ENCODE measurements around the gene PTPRG. TPM values are rescaled to one million over a fixed set of nuclear protein-coding genes. Genes with fewer than 3 reads are reported as not detected.
A peak's percentile ranks its signal among the peaks of the same experiment; 100 is the strongest.

Gene PTPRG
- total RNA-seq, 2 experiments from 2014 or later: 0.13 to 0.70 TPM

- CTCF ChIA-PET (ENCODE audit: unreplicated experiment): no interaction called here
- DNase-seq (ENCODE audit: low spot score): no peak
- Histone ChIP-seq H3K4me2 (ENCODE audit: low read length) (no peak overlapping the region), H3K27ac (ENCODE audit: low read depth, low read length, poor library complexity, severe bottlenecking) (no peak overlapping the region), H3K36me3 (ENCODE audit: insufficient read depth, low read length) (no peaks in the 10 kb centered on the region), H3K9me3 (ENCODE audit: low read length) (no peaks in the 10 kb centered on the region), H3K9me2 (ENCODE audit: insufficient read depth, low read length) (no peaks in the 10 kb centered on the region), H3K4me1 (ENCODE audit: insufficient read depth, low read length, poor library complexity, severe bottlenecking) (no peaks in the 10 kb centered on the region), H4K20me1 (ENCODE audit: insufficient read depth, low read length) (no peaks in the 10 kb centered on the region), H2AFZ (ENCODE audit: low read length) (no peak overlapping the region), H3K4me3 (ENCODE audit: low read depth, low read length, poor library complexity, severe bottlenecking) (no peak overlapping the region), H3K79me2 (ENCODE audit: insufficient read depth, low read depth, low read length) (no peaks in the 10 kb centered on the region)
- intact Hi-C loops (cut with micrococcal nuclease; ENCODE audit: unreplicated experiment): no loop called here
- POLR2A ChIA-PET: interaction anchor here (0.6 kb wide), 1 partner anchor 20 kb away, joined by 3 read pairs; no protein-coding TSS in a partner anchor
- BruUV-seq (replicated peaks): no TSS peak
- TF ChIP-seq EZH2phosphoT487 (IDR thresholded peaks at IDR 0.05; ENCODE audit: borderline replicate concordance, low read depth, low read length) (no peak), CTCF (conservative IDR thresholded peaks at IDR 0.05; ENCODE audit: low read length) (no peak)
Observed at GRCh38 chr3:61563313-61564271, 2.2 kb downstream of the PTPRG start.

GRCh38 chr3:61564395-61565059 is 3.2 kb downstream of the PTPRG start:
- intact Hi-C loops (cut with micrococcal nuclease; ENCODE audit: unreplicated experiment): no loop called here
- Histone ChIP-seq H3K9me2 (ENCODE audit: insufficient read depth, low read length) (no peaks in the 10 kb centered on the region), H3K4me1 (ENCODE audit: insufficient read depth, low read length, poor library complexity, severe bottlenecking) (no peaks in the 10 kb centered on the region), H3K36me3 (ENCODE audit: insufficient read depth, low read length) (no peaks in the 10 kb centered on the region), H3K79me2 (ENCODE audit: insufficient read depth, low read depth, low read length) (no peaks in the 10 kb centered on the region), H3K4me3 (ENCODE audit: low read depth, low read length, poor library complexity, severe bottlenecking) (no peak overlapping the region), H3K9me3 (ENCODE audit: low read length) (no peaks in the 10 kb centered on the region), H2AFZ (ENCODE audit: low read length) (no peak overlapping the region), H3K27ac (ENCODE audit: low read depth, low read length, poor library complexity, severe bottlenecking) (no peak overlapping the region), H4K20me1 (ENCODE audit: insufficient read depth, low read length) (no peaks in the 10 kb centered on the region), H3K4me2 (ENCODE audit: low read length) (no peak overlapping the region)
- no peak for DNase-seq (ENCODE audit: low spot score)
- TF ChIP-seq CTCF (conservative IDR thresholded peaks at IDR 0.05; ENCODE audit: low read length) (peak; percentile 45; the same call in 1 of the 2 replicates), EZH2phosphoT487 (IDR thresholded peaks at IDR 0.05; ENCODE audit: borderline replicate concordance, low read depth, low read length) (no peak)
- ChIA-PET CTCF (ENCODE audit: unreplicated experiment) (no interaction called here), POLR2A (interaction anchor here (1.3 kb wide), 1 partner anchor 37 kb away, joined by 3 read pairs; no protein-coding TSS in a partner anchor)
- BruUV-seq (replicated peaks): no TSS peak
